ENCODE measurements around the gene MAN2A2. TPM values are rescaled to one million over a fixed set of nuclear protein-coding genes. Genes with fewer than 3 reads are reported as not detected.

MAN2A2 gene
- total and polyA plus RNA-seq, 2 of the 8 experiments (the other 6 are each of a cell fraction or from before 2014, with no cell fraction given): 23.1 to 29.7 TPM

DNA sequence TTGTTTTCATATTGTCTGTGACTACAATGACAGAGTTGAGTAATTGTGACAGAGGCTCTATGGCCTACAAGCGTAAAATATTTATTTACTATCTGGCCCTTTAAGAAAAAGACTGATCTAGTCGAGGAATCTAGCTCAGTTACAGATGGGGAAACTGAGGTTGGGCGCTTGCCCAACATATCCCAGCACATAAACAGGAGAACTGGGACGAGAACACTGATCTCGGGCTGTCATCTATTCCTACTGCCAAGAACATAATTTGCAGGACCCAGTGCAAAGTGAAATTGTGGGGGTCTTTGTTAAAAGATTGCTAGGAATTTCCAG is 16.8 kb upstream of the MAN2A2 start:
- H3K23me2 ChIP-seq (ENCODE audit: low read depth, low read length): no peaks in the 10 kb centered on the region; the same call in 1 of the 2 replicates
- POLR2A ChIA-PET (ENCODE audit: partially characterized antibody): interaction anchor here (0.7 to 4.7 kb wide), 6 partner anchors 9 to 331 kb away, joined by 3 to 22 read pairs (median 4); partner anchors contain the start of gene UNC45A
- no peak overlapping the region for H3K56ac ChIP-seq (replicated peaks; ENCODE audit: insufficient read length, low read depth, low read length)
- H3K4me2 ChIP-seq (ENCODE audit: insufficient read depth in 1 of 2, low read depth in 2 of 2, low read length in 2 of 2): no peak overlapping the region
- no peak overlapping the region for H2BK5ac ChIP-seq (ENCODE audit: low read depth, low read length)
- H3K18ac ChIP-seq (ENCODE audit: extremely low read depth, low read length): no peak overlapping the region
- no peak overlapping the region for H4K8ac ChIP-seq (ENCODE audit: extremely low read depth, insufficient read depth, low read length)
- H3K4me3 ChIP-seq (ENCODE audit: extremely low read depth in 1 of 4, insufficient read depth in 2 of 4, low read depth in 3 of 4, low read length in 4 of 4): no peak overlapping the region
- H4K5ac ChIP-seq (ENCODE audit: insufficient read length, low read depth, low read length): no peak overlapping the region
- peaks cover 0 to 24% (median 15%) of the 10 kb centered on the region in 4 experiments; a peak in 6 of 7 replicates for H3K4me1 ChIP-seq (replicated peaks in 1 of 4; ENCODE audit: control insufficient read depth in 3 of 4, insufficient read depth in 4 of 4, low read length in 3 of 4)
- CTCF ChIA-PET (ENCODE audit: partially characterized antibody): interaction anchor here (0.7 to 5.5 kb wide), 52 partner anchors 13 to 593 kb away, joined by 3 to 132 read pairs (median 6); partner anchors contain the start of genes FURIN, HDDC3, MAN2A2 and UNC45A
- H2BK120ac ChIP-seq (replicated peaks; ENCODE audit: low read depth, low read length): no peak overlapping the region
- no peak overlapping the region for H3K4ac ChIP-seq (replicated peaks; ENCODE audit: insufficient read length, low read depth, low read length)
- H3K14ac ChIP-seq (ENCODE audit: insufficient read length): no peak overlapping the region
- H3K27me3 ChIP-seq (replicated peaks in 1 of 4; ENCODE audit: control insufficient read depth in 3 of 4, extremely low read depth in 1 of 4, insufficient read depth in 3 of 4, low read length in 3 of 4): no peaks in the 10 kb centered on the region
- no peak overlapping the region for H3K9ac ChIP-seq (replicated peaks in 1 of 4; ENCODE audit: extremely low read depth in 1 of 4, low read depth in 3 of 4, low read length in 3 of 4)
- DNase-seq (ENCODE audit: low read depth in 1 of 2, low spot score in 2 of 2) (no peak), FAIRE-seq (no peak)
- H3K27ac ChIP-seq (ENCODE audit: low read depth, low read length): no peak overlapping the region
- H2BK15ac ChIP-seq (ENCODE audit: low read length): no peak overlapping the region
- TF ChIP-seq SIN3A (conservative IDR thresholded peaks at IDR 0.05 in 1 of 2, IDR thresholded peaks at IDR 0.05 in 1 of 2; ENCODE audit: low read depth in 1 of 2, low read length in 2 of 2): no peak
- TF ChIP-seq ATF2 (IDR thresholded peaks at IDR 0.05; ENCODE audit: low read length): no peak
- no peak for TF ChIP-seq MAFK (IDR thresholded peaks at IDR 0.05; ENCODE audit: low read depth, low read length)
- TF ChIP-seq RAD21 (IDR thresholded peaks at IDR 0.05 in 1 of 2, conservative IDR thresholded peaks at IDR 0.05 in 1 of 2; ENCODE audit: low read depth in 2 of 2, low read length in 2 of 2): no peak
- no peak for TF ChIP-seq RFX5 (IDR thresholded peaks at IDR 0.05; ENCODE audit: borderline replicate concordance, low read depth, low read length)
- no peak for TF ChIP-seq BACH1 (IDR thresholded peaks at IDR 0.05; ENCODE audit: low read length)
- no peak for TF ChIP-seq RNF2 (IDR thresholded peaks at IDR 0.05; ENCODE audit: borderline replicate concordance, low read depth, low read length, missing control alignments, poor library complexity, severe bottlenecking)
- TF ChIP-seq ASH2L (IDR thresholded peaks at IDR 0.05; ENCODE audit: low read length): no peak
- no peak for TF ChIP-seq BRCA1 (IDR thresholded peaks at IDR 0.05; ENCODE audit: low read depth, low read length)
- no peak for TF ChIP-seq TAF1 (IDR thresholded peaks at IDR 0.05; ENCODE audit: low read depth, low read length)
- no peak overlapping the region for H3K23ac ChIP-seq (ENCODE audit: insufficient read length)
- no peak overlapping the region for H2AFZ ChIP-seq (ENCODE audit: low read length)
- no peak overlapping the region for H2BK12ac ChIP-seq (ENCODE audit: low read depth, low read length)
- H3K79me1 ChIP-seq (ENCODE audit: low read depth, low read length): no peaks in the 10 kb centered on the region; the same call in 1 of the 2 replicates
- no peak overlapping the region for H4K91ac ChIP-seq (replicated peaks; ENCODE audit: insufficient read length, low read length)
- H4K20me1 ChIP-seq (replicated peaks in 1 of 2; ENCODE audit: control insufficient read depth in 1 of 2, insufficient read depth in 2 of 2, low read length in 2 of 2): peaks cover 0 to 4% of the 10 kb centered on the region in 2 experiments
- WGBS, 2 experiments (ENCODE audit: extremely low coverage in 1 of 2, insufficient coverage in 1 of 2, insufficient read length in 1 of 2, insufficient replicate concordance in 2 of 2, low coverage in 1 of 2, low lambda C conversion rate in 2 of 2, missing lambda C conversion rate in 1 of 2): 65% methylated on average over 5 of the region's 5 CpGs; no CpG with 5 or more reads in 1 of the 2 experiments
- no peaks in the 10 kb centered on the region for H3K9me3 ChIP-seq (ENCODE audit: insufficient read depth in 2 of 2, low read depth in 1 of 2, low read length in 1 of 2)
- H3K36me3 ChIP-seq (ENCODE audit: control insufficient read depth in 2 of 4, insufficient read depth in 4 of 4, low read length in 3 of 4): peaks cover 0 to 3% (median 0%) of the 10 kb centered on the region in 4 experiments; a peak in 1 of 8 replicates
- no peak overlapping the region for H2BK20ac ChIP-seq (ENCODE audit: low read length)
- no peak overlapping the region for H2AK5ac ChIP-seq (ENCODE audit: low read depth, low read length)
- H3K79me2 ChIP-seq (ENCODE audit: control insufficient read depth in 1 of 2, insufficient read depth in 2 of 2, low read length in 2 of 2): no peaks in the 10 kb centered on the region
